ENCODE measurements around the gene PKMYT1.
"Not testable (repeated sequence)": the region's sequence is repeated elsewhere in the genome, so short reads cannot be mapped to it uniquely, and the experiment has no call there.

PKMYT1 gene

GRCh38 chr16:2934450-2934849, 45.8 kb downstream of the PKMYT1 start:
- no peak overlapping the region for H3K27ac ChIP-seq
- TF ChIP-seq, protein P1, sequence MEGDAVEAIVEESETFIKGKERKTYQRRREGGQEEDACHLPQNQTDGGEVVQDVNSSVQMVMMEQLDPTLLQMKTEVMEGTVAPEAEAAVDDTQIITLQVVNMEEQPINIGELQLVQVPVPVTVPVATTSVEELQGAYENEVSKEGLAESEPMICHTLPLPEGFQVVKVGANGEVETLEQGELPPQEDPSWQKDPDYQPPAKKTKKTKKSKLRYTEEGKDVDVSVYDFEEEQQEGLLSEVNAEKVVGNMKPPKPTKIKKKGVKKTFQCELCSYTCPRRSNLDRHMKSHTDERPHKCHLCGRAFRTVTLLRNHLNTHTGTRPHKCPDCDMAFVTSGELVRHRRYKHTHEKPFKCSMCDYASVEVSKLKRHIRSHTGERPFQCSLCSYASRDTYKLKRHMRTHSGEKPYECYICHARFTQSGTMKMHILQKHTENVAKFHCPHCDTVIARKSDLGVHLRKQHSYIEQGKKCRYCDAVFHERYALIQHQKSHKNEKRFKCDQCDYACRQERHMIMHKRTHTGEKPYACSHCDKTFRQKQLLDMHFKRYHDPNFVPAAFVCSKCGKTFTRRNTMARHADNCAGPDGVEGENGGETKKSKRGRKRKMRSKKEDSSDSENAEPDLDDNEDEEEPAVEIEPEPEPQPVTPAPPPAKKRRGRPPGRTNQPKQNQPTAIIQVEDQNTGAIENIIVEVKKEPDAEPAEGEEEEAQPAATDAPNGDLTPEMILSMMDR (conservative IDR thresholded peaks at IDR 0.05) = no peak

DNA sequence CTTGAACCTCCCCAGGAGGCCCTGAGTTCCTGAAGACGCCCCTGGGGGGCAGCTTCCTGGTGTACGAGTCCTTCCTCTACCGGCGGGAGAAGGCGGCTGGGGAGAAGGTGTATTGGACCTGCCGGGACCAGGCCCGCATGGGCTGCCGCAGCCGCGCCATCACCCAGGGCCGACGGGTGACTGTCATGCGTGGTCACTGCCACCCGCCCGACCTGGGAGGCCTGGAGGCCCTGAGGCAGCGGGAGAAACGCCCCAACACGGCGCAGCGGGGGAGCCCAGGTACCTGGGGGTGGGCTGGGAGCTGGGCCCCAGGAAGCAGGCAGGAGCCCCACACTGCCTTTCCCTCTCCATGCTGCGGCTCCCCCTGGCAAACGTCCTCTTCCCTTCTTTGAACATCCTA, 46.5 kb downstream of the PKMYT1 start:
- H3K27ac ChIP-seq = no peak overlapping the region
- TF ChIP-seq, protein P1 (conservative IDR thresholded peaks at IDR 0.05) = no peak

- TF ChIP-seq, protein P1 (conservative IDR thresholded peaks at IDR 0.05) = no peak
Observed at GRCh38 chr16:2933136-2933535, 47.1 kb downstream of the PKMYT1 start.

GRCh38 chr16:2931231-2931914, 48.9 kb downstream of the PKMYT1 start:
- not testable (repeated sequence) for H3K27ac ChIP-seq

More at GRCh38 chr16:2933136-2933535, 47.1 kb downstream of the PKMYT1 start:
- no peak overlapping the region for H3K27ac ChIP-seq

DNA sequence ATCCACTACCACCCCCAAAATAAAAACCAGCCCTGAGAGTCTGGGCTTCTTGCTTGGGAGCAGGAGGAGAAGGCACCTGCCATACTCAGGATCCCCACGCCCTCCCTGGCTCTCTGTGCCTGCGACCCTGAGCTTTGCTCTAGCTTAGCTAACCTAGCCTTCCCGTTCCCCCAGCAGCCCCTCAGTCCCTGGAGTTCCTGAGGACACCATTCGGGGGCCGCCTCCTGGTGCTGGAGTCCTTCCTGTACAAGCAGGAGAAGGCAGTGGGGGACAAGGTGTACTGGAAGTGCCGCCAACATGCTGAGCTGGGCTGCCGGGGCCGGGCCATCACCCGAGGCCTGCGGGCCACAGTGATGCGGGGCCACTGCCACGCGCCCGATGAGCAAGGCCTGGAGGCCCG, 50.0 kb downstream of the PKMYT1 start:
- TF ChIP-seq, protein P1 (conservative IDR thresholded peaks at IDR 0.05) = no peak
- H3K27ac ChIP-seq = no peak overlapping the region

- TF ChIP-seq, protein P1 (conservative IDR thresholded peaks at IDR 0.05) = no peak
Observed at GRCh38 chr16:2929693-2930092, 50.6 kb downstream of the PKMYT1 start.

GRCh38 chr16:2928796-2929195, 51.5 kb downstream of the PKMYT1 start:
- peak overlapping the region; percentile 62 for H3K27ac ChIP-seq
- TF ChIP-seq, protein P1 (conservative IDR thresholded peaks at IDR 0.05) = no peak

More at GRCh38 chr16:2929693-2930092, 50.6 kb downstream of the PKMYT1 start:
- H3K27ac ChIP-seq = no peak overlapping the region

DNA sequence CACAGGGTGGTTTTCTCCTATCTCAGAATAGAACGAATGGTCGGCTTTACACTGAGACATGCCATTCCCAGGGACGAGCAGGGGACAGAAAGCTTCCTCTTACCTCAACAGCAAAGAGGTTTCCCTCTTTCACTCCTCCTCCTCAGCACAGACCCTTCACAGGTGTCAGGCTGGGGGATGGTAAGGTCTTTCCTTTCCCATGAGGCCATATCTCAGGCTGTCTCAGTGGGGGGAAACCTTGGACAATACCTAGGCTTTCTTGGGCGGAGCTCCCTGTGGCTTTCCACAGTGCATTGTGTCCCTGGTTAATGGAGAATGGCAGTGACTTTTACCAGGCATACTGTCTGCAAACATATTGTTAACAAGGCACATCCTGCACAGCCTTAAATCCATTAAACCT, 52.1 kb downstream of the PKMYT1 start:
- peak overlapping the region; percentile 62 for H3K27ac ChIP-seq
